ENCODE measurements around the gene GRWD1. TPM values are rescaled to one million over a fixed set of nuclear protein-coding genes. Genes with fewer than 3 reads are reported as not detected.

The GRWD1 gene
- total and polyA plus RNA-seq, 2 of the 8 experiments (the other 6 are each of a cell fraction or from before 2014, with no cell fraction given): 36.9 to 61.9 TPM

GRCh38 chr19:48491793-48492123, 46.0 kb downstream of the GRWD1 start (continued):
- no peak for TF ChIP-seq FOSL1 (IDR thresholded peaks at IDR 0.05; ENCODE audit: insufficient read depth, low read depth, low read length)
- TF ChIP-seq CHD7 (IDR thresholded peaks at IDR 0.05; ENCODE audit: insufficient replicate concordance, low read length): no peak
- no peak for TF ChIP-seq KDM1A (IDR thresholded peaks at IDR 0.05; ENCODE audit: borderline replicate concordance, low read length)
- no peak for TF ChIP-seq NRF1 (IDR thresholded peaks at IDR 0.05; ENCODE audit: low read depth, low read length)
